GM19438 (cell line): Measurements from ENCODE around the gene MAPKAPK5.
"Not testable (repeated sequence)": the region's sequence is repeated elsewhere in the genome, so short reads cannot be mapped to it uniquely, and the experiment has no call there.

Experiments
- ATAC-seq: cut with Tn5 transposase; IDR thresholded peaks from one replicate; pipeline ENCODE4 v1.9.1; 2021; ENCODE audit warnings: low read depth; ENCODE audit not compliant: unreplicated experiment

The MAPKAPK5 gene

GRCh38 chr12:111873113-111873512, 31.1 kb downstream of the MAPKAPK5 start:
- no peak for ATAC-seq

- no peak for ATAC-seq
Measured at GRCh38 chr12:111881716-111882115, 39.7 kb downstream of the MAPKAPK5 start.

GRCh38 chr12:111886662-111887545, 44.9 kb downstream of the MAPKAPK5 start:
- ATAC-seq, result no peak

GRCh38 chr12:111887926-111888745, 46.1 kb downstream of the MAPKAPK5 start:
- ATAC-seq, result no peak

GRCh38 chr12:111893287-111893686, 51.3 kb downstream of the MAPKAPK5 start:
- ATAC-seq, result no peak

- ATAC-seq, result no peak
Measured at GRCh38 chr12:111894556-111894955, 52.5 kb downstream of the MAPKAPK5 start.

GRCh38 chr12:111901182-111901581, 59.2 kb downstream of the MAPKAPK5 start:
- no peak for ATAC-seq

GRCh38 chr12:111904446-111904975, 62.5 kb downstream of the MAPKAPK5 start:
- ATAC-seq, result no peak

GRCh38 chr12:111905502-111905901, 63.5 kb downstream of the MAPKAPK5 start:
- ATAC-seq, result no peak

GRCh38 chr12:111907740-111908139, 65.7 kb downstream of the MAPKAPK5 start:
- no peak for ATAC-seq

- ATAC-seq, result no peak
Measured at GRCh38 chr12:111925171-111925570, 83.1 kb downstream of the MAPKAPK5 start.

- ATAC-seq, result no peak
Measured at GRCh38 chr12:111926631-111927030, 84.6 kb downstream of the MAPKAPK5 start.

GRCh38 chr12:111927346-111927745, 85.3 kb downstream of the MAPKAPK5 start:
- no peak for ATAC-seq

- ATAC-seq, result no peak
Measured at GRCh38 chr12:111932241-111932640, 90.2 kb downstream of the MAPKAPK5 start.

- no peak for ATAC-seq
Measured at GRCh38 chr12:111936869-111937268, 94.8 kb downstream of the MAPKAPK5 start.

GRCh38 chr12:111937429-111937828, 95.4 kb downstream of the MAPKAPK5 start:
- ATAC-seq, result no peak

GRCh38 chr12:111942557-111942956, 100.5 kb downstream of the MAPKAPK5 start:
- ATAC-seq, result no peak

- ATAC-seq, result no peak
Measured at GRCh38 chr12:111943929-111944328, 101.9 kb downstream of the MAPKAPK5 start.

- not testable (repeated sequence) for ATAC-seq
Measured at GRCh38 chr12:111950961-111951676, 109.1 kb downstream of the MAPKAPK5 start.
